Frontal cortex (tissue), 4 donors: Measurements from ENCODE around the gene KLRK1. TPM values are rescaled to one million over a fixed set of nuclear protein-coding genes. Genes with fewer than 3 reads are reported as not detected.
A peak's percentile ranks its signal among the peaks of the same experiment; 100 is the strongest.
"Not testable (repeated sequence)": the region's sequence is repeated elsewhere in the genome, so short reads cannot be mapped to it uniquely, and the experiment has no call there.

Source experiments
- DNase-seq, 2 donors: peaks; one replicate each; pipeline ENCODE4 v3.0.0; 2012; ENCODE audit warnings: low spot score in 2 of 2
- FAIRE-seq: peaks from 2 replicates; lab custom pipeline; 2012; peaks lifted over from hg19 to GRCh38; lab: Jason Lieb, UNC
- total RNA-seq: library from RNA; depleted of rRNA; stranded (reverse); fragments of >200 nt; gene quantifications from one replicate; pipeline ENCODE4 v1.2.3, GENCODE V29; 2014
- donor health status: control.
- donor health status: control.
- donor health status: control.

KLRK1 gene
- total RNA-seq, 1 donor from 2014 or later: 0.82 TPM

DNA sequence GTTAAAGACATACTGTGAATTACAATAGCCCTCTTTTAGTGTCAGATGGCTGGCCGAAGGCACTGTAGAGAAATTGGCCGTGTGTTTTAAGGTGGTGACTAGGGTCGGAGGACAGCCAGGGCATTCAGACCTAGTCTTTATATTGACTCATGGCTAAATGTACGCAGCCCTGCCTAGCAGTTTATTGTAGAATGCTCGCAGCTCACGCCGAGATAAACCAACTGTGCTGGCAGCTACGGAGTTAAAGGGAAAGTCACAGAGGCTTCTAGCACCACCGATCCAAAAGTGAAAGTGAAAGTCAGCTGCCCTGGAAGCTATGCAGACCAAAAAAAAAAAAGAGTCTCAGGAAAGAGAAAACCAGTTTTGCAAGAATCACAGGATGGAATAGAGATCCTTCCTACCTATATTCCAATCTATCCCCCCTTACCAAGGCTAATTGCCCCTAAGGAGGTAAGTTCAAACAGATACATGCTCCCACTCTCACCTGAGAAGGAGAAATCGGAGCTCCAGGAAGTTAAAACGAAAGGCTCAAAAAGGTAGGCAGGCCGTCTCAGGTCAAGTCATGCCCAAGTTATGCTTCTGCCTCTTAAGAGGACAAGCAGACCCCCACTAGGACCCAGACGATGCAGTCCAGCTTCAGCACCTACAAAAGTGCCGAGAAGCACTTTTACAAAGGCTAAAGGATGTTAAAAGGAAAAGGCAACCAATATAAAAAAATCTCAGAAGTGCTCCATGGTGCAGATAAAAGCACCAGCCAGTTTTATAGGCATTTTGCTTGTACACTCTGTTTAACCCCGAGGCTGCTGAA lies 24.8 kb downstream of the KLRK1 start:
- FAIRE-seq: no peak
- DNase-seq: no peak

- no peak for FAIRE-seq
- no peak for DNase-seq
Measured at GRCh38 chr12:10363914-10364814, 25.7 kb downstream of the KLRK1 start.

GRCh38 chr12:10363658-10363913 lies 26.3 kb downstream of the KLRK1 start:
- FAIRE-seq: no peak

GRCh38 chr12:10362828-10363657 lies 26.8 kb downstream of the KLRK1 start:
- FAIRE-seq: no peak

More at GRCh38 chr12:10363658-10363913, 26.3 kb downstream of the KLRK1 start:
- DNase-seq: no peak

GRCh38 chr12:10362325-10362724 lies 27.5 kb downstream of the KLRK1 start:
- DNase-seq (no peak), FAIRE-seq (no peak)

More at GRCh38 chr12:10362828-10363657, 26.8 kb downstream of the KLRK1 start:
- DNase-seq: no peak

DNA sequence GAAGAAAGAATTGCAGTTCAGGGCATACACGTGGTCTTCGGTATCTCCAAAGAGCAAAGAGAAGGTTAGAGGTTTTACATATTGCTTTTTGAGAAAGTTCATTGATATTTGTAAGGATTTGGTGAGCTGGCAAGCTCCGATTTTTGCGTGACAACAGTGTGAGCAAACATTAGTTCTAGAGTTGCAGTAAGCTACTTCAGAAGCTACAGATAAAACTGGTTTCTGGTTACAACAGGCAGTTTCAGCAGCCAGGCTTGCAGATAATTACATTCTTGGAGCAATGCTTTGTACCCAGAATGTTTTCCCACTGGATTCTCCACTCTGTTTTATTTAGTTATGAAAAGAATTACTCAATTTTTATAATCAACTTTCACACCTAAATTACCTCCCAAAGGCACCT lies 28.2 kb downstream of the KLRK1 start:
- FAIRE-seq: no peak

GRCh38 chr12:10361084-10361483 lies 28.8 kb downstream of the KLRK1 start:
- no peak for FAIRE-seq
- no peak for DNase-seq

More for the DNA sequence above, 28.2 kb downstream of the KLRK1 start:
- no peak for DNase-seq

DNA sequence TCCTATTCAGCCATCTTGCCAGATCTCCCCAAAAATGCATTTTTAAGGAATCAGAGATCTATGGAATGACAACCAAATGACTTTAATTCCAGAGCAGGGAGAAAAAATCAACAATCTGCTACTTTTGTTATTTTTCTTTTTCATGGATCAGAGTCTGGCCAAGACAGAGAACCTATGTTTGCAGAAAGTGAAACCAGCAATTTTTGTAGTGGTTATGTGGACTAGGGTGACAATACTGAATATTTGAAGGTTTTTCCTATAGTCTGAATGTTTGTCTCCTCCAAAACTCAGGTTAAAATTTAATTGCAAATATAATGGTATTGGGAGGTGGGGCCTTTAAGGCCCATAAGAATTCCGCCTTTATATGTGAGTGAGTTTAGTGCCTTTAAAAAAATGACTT lies 30.9 kb downstream of the KLRK1 start:
- FAIRE-seq: no peak
- DNase-seq: no peak

- no peak for FAIRE-seq
- no peak for DNase-seq
Measured at GRCh38 chr12:10358131-10358530, 31.7 kb downstream of the KLRK1 start.

DNA sequence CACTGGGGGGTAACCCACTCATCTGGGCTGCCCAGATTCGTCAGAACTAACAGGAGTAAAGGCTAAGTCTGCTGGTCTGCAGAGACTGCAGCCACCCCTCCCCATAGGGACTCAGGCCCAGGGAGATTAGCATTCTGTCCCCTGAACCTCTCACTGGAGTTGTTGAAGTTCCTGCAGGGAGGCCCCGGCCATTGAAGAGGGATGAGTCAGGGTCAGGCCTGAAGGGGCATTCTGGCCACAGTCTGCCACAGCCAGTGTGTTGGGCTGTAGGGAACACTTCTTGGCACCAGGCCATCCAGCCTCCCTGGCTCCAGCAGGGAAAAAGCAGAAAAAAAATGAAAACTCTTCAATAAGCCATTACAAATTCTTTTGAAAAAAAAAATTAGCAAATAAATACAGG lies 35.3 kb downstream of the KLRK1 start:
- FAIRE-seq (no peak), DNase-seq (no peak)

DNA sequence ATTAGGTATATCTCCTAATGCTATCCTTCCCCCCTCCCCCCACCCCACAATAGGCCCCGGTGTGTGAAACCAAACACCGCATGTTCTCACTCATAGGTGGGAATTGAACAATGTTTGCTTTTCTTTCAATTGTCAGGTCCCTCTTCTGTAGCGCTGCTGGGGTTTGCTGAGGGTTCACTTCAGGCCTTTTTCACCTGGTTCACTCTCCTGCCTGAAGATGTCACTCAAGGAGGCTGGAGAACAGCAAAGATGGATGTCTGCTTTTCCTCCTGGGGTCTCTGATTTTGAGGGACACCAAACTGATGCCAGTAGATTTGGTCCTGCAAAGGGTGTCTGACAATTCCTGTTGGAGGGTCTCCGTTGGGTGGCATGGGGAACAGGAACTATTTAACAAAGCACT lies 35.8 kb downstream of the KLRK1 start:
- no peak for DNase-seq
- FAIRE-seq: no peak

DNA sequence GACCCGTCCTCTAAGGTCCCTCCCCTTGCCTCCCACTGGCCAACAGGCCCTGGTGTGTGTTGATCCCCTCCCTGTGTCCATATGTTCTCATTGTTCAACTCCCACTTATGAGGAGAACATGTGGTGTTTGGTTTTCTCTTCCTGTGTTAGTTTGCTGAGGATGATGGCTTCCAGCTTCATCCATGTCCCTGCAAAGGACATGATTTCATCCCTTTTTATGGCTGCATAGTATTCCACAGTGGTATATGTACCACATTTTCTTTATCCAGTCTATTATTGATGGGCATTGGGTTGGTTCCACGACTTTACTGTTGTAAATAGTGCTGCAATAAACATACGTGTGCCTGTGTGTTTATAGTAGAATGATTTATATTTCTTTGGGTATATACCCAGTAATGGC lies 38.4 kb downstream of the KLRK1 start:
- DNase-seq, FAIRE-seq: not testable (repeated sequence)

- DNase-seq (no peak), FAIRE-seq (no peak)
Measured at GRCh38 chr12:10341892-10342509, 47.8 kb downstream of the KLRK1 start.

GRCh38 chr12:10340946-10341345 lies 48.9 kb downstream of the KLRK1 start:
- FAIRE-seq: not testable (repeated sequence)

DNA sequence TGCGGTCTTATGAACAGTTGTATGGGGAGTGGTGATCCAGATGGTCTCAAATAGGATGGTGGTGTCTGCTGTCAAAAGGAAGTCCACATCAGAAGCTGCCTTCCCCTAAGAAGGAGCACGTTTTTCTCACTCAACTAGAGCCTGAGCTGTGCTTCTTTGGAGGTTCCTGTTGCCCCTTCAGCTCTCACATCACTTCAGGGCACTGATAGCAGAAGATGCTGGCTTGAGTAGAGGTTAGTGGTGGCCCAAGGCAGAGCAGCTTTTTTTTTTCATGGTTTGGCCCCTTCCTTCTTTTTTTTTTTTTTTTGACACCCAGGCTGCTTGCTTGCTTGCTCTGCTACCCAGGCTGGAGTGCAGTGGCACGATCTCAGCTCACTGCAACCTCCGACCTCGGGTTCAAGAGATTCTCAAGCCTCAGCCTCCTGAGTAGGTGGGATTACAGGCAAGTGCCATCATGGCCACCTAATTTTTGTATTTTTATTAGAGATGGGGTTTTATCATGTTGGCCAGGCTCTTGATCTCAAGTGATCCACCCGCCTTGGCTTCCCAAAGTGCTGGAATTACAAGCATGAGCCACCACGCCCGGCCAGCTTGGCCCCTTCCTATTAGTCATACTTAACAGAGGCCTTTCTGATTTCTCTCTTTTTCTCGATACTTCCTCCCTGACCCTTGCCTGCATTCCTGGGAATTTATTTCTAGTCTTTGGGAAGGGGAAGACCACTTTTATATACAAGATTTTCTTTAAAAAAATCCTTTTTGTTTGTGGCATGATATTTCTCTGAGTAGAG lies 50.6 kb downstream of the KLRK1 start:
- no peak for FAIRE-seq

More at GRCh38 chr12:10340946-10341345, 48.9 kb downstream of the KLRK1 start:
- DNase-seq: not testable (repeated sequence)

GRCh38 chr12:10338470-10338869 lies 51.4 kb downstream of the KLRK1 start:
- not testable (repeated sequence) for DNase-seq, FAIRE-seq

More for the DNA sequence above, 50.6 kb downstream of the KLRK1 start:
- no peak for DNase-seq

DNA sequence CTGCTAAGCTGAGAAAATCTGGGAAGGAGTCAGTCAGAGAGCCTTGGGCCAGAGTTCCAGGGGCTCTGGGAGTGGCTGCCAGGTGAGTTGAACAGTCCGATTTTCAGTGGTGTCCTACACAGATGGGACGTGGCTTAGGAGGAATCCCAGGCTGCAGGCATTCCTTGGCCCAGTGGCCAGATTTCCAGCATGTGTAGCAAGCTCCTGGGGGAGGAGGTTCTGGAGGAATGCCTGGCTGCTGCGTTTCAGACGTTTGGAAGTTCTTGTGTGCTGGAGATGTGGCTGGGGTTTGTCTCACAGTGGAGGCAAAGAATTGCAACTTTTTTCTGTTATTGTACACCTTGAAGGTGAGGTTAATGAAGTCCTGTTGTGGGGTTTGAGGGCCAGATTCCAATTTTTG lies 53.6 kb downstream of the KLRK1 start:
- FAIRE-seq: not testable (repeated sequence)

DNA sequence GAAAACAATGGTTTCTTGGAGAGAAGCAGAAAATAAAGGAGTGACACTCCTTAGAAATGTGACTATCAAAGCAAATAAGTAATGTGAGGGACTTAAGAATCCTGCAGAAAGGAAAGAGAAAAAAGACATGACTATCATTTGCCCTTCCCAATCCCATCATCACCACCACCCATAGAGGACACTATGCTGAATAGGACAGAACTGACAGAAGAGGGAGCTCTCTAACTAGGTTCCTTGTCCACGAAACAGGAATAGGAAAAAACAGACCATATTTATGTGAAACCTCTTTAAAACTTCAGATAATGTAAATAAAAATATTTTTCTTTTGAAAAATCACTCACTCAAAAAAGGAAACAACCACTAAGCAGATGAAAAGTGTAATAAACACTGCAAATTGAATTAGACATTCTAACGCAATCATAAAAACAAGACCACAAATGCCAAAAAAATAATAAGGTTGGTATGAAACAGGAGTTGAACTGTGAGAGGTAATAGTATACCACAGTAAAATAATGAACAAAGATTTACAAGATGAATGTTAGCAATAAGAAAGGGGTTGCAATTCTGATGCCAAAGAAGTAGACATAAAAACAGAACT lies 58.1 kb downstream of the KLRK1 start:
- FAIRE-seq (peak; percentile 88), DNase-seq (peak; percentile 35 to 49)

More for the DNA sequence above, 53.6 kb downstream of the KLRK1 start:
- DNase-seq: not testable (repeated sequence)
